Trophoblast cell (in vitro differentiated cells and primary cell): ENCODE results near the gene POLDIP3.
A peak's percentile ranks its signal among the peaks of the same experiment; 100 is the strongest.

ENCODE experiments used
- DNase-seq, 2 donors: peaks; one replicate each; pipeline ENCODE4 v3.0.0-alpha.2; 2016
- H2AFZ ChIP-seq: 2 replicates; pipeline ENCODE4 v1.6.1; 2013; ENCODE audit warnings: low read length, moderate library complexity, mild to moderate bottlenecking; ENCODE audit not compliant: insufficient read depth, poor library complexity
- H2AK5ac ChIP-seq: 2 replicates; pipeline ENCODE4 v1.6.1; 2013; ENCODE audit warnings: mild to moderate bottlenecking, low read length
- H2BK120ac ChIP-seq: 2 replicates; pipeline ENCODE4 v1.6.1; 2013; ENCODE audit warnings: low read length, mild to moderate bottlenecking, moderate library complexity; ENCODE audit not compliant: insufficient read depth, poor library complexity
- H2BK12ac ChIP-seq: 2 replicates; pipeline ENCODE4 v1.6.1; 2013; ENCODE audit warnings: mild to moderate bottlenecking, low read length, moderate library complexity
- H2BK5ac ChIP-seq: 2 replicates; pipeline ENCODE4 v1.6.1; 2013; ENCODE audit warnings: low read length, low read depth, moderate library complexity, mild to moderate bottlenecking; ENCODE audit not compliant: poor library complexity
- H3K14ac ChIP-seq: 2 replicates; pipeline ENCODE4 v1.6.1; 2013; ENCODE audit warnings: mild to moderate bottlenecking, low read length
- H3K18ac ChIP-seq: 2 replicates; pipeline ENCODE4 v1.6.1; 2013; ENCODE audit warnings: mild to moderate bottlenecking, low read length
- H3K23ac ChIP-seq: 2 replicates; pipeline ENCODE4 v1.6.1; 2013; ENCODE audit warnings: low read length
- H3K27ac ChIP-seq: 2 replicates; pipeline ENCODE4 v1.5.1; 2013; ENCODE audit warnings: low read depth, mild to moderate bottlenecking, inconsistent platforms, low read length, moderate library complexity
- H3K27me3 ChIP-seq: 2 replicates; pipeline ENCODE4 v1.6.1; 2013; ENCODE audit warnings: inconsistent platforms, mild to moderate bottlenecking, low read length, moderate library complexity; ENCODE audit not compliant: insufficient read depth
- H3K36me3 ChIP-seq, 2 experiments: 1 replicate in 1 of 2; 2 replicates in 1 of 2; pipeline ENCODE4 v1.6.1; 2013; ENCODE audit warnings: low read length in 2 of 2, mild to moderate bottlenecking in 2 of 2, moderate library complexity in 1 of 2; ENCODE audit not compliant: insufficient read depth in 2 of 2, control insufficient read depth in 1 of 2
- H3K4ac ChIP-seq: 2 replicates; pipeline ENCODE4 v1.6.1; 2013; ENCODE audit warnings: low read depth, mild to moderate bottlenecking, low read length, moderate library complexity
- H3K4me1 ChIP-seq, 2 experiments: 1 replicate in 1 of 2; 2 replicates in 1 of 2; pipeline ENCODE4 v1.6.1; 2013; ENCODE audit warnings: low read length in 2 of 2, mild to moderate bottlenecking in 2 of 2, moderate library complexity in 1 of 2; ENCODE audit not compliant: insufficient read depth in 2 of 2, control insufficient read depth in 1 of 2
- H3K4me2 ChIP-seq: 2 replicates; pipeline ENCODE4 v1.6.1; 2013; ENCODE audit warnings: inconsistent platforms, mild to moderate bottlenecking, low read length, moderate library complexity
- H3K4me3 ChIP-seq: 2 replicates; pipeline ENCODE4 v1.5.1; 2013; ENCODE audit warnings: mild to moderate bottlenecking, low read depth, low read length, inconsistent platforms
- H3K79me1 ChIP-seq: one replicate; pipeline ENCODE4 v1.6.1; 2013; ENCODE audit warnings: low read length
- H3K79me2 ChIP-seq: 2 replicates; pipeline ENCODE4 v1.6.1; 2013; ENCODE audit warnings: low read length, mild to moderate bottlenecking; ENCODE audit not compliant: control insufficient read depth, insufficient read depth, poor library complexity
- H3K9ac ChIP-seq: 2 replicates; pipeline ENCODE4 v1.6.1; 2013; ENCODE audit warnings: mild to moderate bottlenecking, low read length
- H3K9me3 ChIP-seq: 2 replicates; pipeline ENCODE4 v1.6.1; 2013; ENCODE audit warnings: low read depth, mild to moderate bottlenecking, control low read depth, inconsistent platforms, low read length; ENCODE audit not compliant: insufficient read depth
- H4K12ac ChIP-seq: 2 replicates; pipeline ENCODE4 v1.6.1; 2013; ENCODE audit warnings: low read depth, mild to moderate bottlenecking, low read length, moderate library complexity
- H4K8ac ChIP-seq: 2 replicates; pipeline ENCODE4 v1.6.1; 2013; ENCODE audit warnings: low read depth, mild to moderate bottlenecking, low read length, moderate library complexity
- H4K91ac ChIP-seq: one replicate; pipeline ENCODE4 v1.6.1; 2013; ENCODE audit warnings: low read depth, mild to moderate bottlenecking, low read length, moderate library complexity
- WGBS: extraction: QIAGEN DNeasy Blood & Tissue Kit; methylation state at CpG from one replicate; pipeline ENCODE4 v1.1.7; 2013; ENCODE audit warnings: missing lambda C conversion rate; ENCODE audit not compliant: insufficient read length, insufficient coverage; ENCODE audit errors: extremely low coverage; 5-methylcytosine and 5-hydroxymethylcytosine counted together

The POLDIP3 gene

DNA sequence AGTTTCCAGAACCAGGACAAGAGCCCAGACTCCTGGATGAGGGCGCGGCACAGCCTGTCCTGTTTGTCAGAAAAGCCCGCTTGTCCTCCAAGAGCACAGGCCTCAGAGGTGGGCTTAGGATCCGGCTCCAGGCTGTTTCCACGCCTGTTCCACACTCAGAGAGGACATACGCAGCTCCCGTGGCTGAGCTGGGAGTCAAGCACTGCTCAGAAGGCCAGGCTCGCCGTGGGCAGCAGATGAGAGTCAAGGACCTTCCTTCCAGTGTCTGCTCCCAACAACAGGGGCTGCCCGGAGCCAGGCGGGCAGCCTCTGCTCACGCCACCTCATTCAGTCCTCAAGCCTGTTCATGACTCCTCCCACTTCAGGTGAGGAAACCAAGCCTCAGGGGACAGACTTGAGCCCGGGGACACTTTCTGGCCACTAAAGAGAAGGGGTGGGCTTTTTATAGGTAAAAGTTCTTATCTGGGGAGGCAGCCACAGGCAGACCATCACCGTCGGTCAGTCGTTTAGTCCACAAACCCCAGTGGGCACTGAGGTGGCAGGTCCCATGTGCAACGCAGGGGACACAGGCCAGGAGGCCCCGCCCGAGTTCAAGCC lies 30.8 kb upstream of the POLDIP3 start:
- Histone ChIP-seq H4K12ac (no peak overlapping the region), H2AK5ac (no peak overlapping the region), H3K9me3 (no peaks in the 10 kb centered on the region), H3K4ac (no peak overlapping the region), H3K27ac (no peak overlapping the region), H2AFZ (no peak overlapping the region), H3K4me2 (no peak overlapping the region), H3K4me3 (no peak overlapping the region), H3K79me2 (peaks cover 19% of the 10 kb centered on the region), H3K9ac (no peak overlapping the region), H2BK12ac (no peak overlapping the region), H3K36me3 (peaks cover 0 to 7% of the 10 kb centered on the region in 2 experiments), H2BK120ac (no peak overlapping the region), H3K4me1 (peaks cover 25 to 34% of the 10 kb centered on the region in 2 experiments), H3K14ac (no peak overlapping the region), H3K18ac (peak overlapping the region; percentile 49), H4K8ac (no peak overlapping the region), H3K27me3 (no peaks in the 10 kb centered on the region), H4K91ac (no peak overlapping the region), H3K79me1 (peaks cover 8% of the 10 kb centered on the region), H2BK5ac (no peak overlapping the region), H3K23ac (no peak overlapping the region)
- no CpG with 5 or more reads among the region's 19 CpGs for WGBS
- DNase-seq: peak; percentile 42 to 68

DNA sequence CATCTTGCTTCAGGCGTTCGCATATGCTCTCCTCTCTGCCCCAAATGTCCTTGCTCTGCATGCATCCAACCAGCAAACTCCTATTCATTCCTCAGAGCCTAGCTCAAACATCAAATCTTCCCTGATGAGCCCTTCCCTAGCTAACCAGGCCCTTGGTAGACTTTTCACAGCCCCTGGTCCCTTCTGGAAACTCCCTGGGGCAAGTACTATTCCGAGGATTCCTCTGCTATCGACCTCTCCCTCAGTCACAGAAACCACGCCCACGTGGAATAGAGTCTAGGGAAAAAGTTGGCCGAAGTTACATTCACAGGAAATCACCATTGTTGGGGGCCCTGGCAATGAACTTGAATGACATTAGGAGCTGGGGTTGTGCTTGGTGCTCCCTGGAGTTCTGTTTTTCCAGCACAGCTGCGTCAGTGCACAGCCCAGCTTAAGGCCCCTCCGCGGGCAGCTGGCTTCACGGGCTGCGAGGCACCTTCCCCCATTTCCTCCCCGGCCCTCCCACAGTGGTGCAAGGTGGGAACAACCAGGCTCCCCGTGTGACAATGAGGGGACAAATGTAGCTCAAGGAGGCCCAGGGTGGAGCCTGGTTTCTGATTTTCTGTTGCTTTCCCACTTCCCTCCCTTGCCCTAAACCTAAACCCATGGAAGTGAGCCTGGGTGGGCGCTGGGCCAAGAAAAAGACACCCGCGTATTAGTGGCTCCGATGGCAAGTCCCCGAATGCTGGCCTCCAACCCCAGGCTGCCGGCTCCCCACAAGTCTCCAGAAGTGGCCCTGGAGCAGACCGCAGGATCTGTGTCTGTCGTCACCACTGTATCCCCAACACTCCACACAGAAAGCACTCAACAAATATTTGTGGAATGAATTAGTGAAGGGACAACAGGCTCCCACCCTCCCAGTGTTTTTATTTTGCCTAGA lies 30.0 kb upstream of the POLDIP3 start:
- no peak overlapping the region for H2BK5ac ChIP-seq
- no peak overlapping the region for H4K8ac ChIP-seq
- H3K18ac ChIP-seq: peak overlapping the region; percentile 17
- peaks cover 24 to 33% of the 10 kb centered on the region in 2 experiments for H3K4me1 ChIP-seq
- no peak overlapping the region for H3K4me3 ChIP-seq
- no peaks in the 10 kb centered on the region for H3K27me3 ChIP-seq
- H2AK5ac ChIP-seq: peak overlapping the region; percentile 7
- H3K9me3 ChIP-seq: no peaks in the 10 kb centered on the region
- peak overlapping the region; percentile 12 for H4K12ac ChIP-seq
- H3K4me2 ChIP-seq: no peak overlapping the region
- no peak overlapping the region for H2BK120ac ChIP-seq
- peak in 1 of 2 donors; percentile 45 for DNase-seq
- H3K79me2 ChIP-seq: peaks cover 18% of the 10 kb centered on the region
- H3K27ac ChIP-seq: no peak overlapping the region
- peaks cover 7% of the 10 kb centered on the region for H3K79me1 ChIP-seq
- H2BK12ac ChIP-seq: no peak overlapping the region
- peaks cover 0 to 7% of the 10 kb centered on the region in 2 experiments for H3K36me3 ChIP-seq
- H3K14ac ChIP-seq: no peak overlapping the region
- no peak overlapping the region for H2AFZ ChIP-seq
- no peak overlapping the region for H3K23ac ChIP-seq
- no peak overlapping the region for H4K91ac ChIP-seq
- H3K4ac ChIP-seq: peak overlapping the region; percentile 1
- no peak overlapping the region for H3K9ac ChIP-seq
- WGBS: no CpG with 5 or more reads among the region's 22 CpGs

DNA sequence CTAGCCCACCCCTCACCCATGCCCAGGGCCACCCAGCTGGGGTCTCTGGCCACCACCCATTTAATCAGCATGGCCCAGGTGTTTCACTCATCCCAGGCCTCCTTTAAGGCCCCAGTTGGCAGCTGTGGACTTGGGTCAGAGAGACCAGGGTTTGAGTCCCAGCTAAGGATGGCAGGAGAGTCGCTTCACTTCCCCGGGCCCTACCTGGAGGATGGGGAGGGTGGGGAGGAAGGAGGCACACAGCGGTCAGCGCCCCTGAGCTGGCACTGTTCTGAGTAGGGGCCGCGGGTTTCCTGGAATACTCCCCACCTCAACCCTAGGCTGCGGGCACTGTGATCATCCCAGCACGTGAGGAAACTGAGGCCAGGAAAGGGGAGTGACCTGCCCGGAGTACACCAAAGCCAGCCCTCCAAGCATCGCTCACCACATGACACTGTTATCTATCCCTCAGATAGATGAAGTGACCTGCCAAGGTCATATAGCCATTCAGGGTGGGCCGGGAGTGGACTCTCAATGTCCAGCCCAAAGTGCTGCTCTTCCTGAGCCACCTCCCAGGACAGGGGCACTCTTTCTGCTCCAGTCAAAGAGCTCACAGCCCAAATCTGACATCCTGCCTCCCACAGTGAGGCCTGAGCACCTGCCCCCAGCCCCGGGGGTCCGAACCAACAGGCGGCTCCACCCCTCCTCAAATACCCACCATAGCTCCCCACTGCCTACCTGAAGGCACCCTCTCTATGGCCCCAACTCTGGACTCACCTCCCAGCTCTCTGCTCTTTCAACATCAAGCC lies 29.1 kb upstream of the POLDIP3 start:
- Histone ChIP-seq H3K4ac (peak overlapping the region; percentile 10), H3K9me3 (no peaks in the 10 kb centered on the region), H4K8ac (no peak overlapping the region), H2AFZ (no peak overlapping the region), H3K79me2 (peaks cover 14% of the 10 kb centered on the region), H4K91ac (no peak overlapping the region), H3K18ac (no peak overlapping the region), H4K12ac (no peak overlapping the region), H3K9ac (no peak overlapping the region), H2BK5ac (no peak overlapping the region), H2BK12ac (no peak overlapping the region), H2BK120ac (no peak overlapping the region), H3K23ac (no peak overlapping the region), H3K79me1 (peaks cover 2% of the 10 kb centered on the region), H2AK5ac (no peak overlapping the region), H3K36me3 (peaks cover 0 to 7% of the 10 kb centered on the region in 2 experiments), H3K4me3 (no peak overlapping the region), H3K4me1 (peaks cover 23 to 32% of the 10 kb centered on the region in 2 experiments), H3K14ac (no peak overlapping the region), H3K27me3 (no peaks in the 10 kb centered on the region), H3K4me2 (no peak overlapping the region), H3K27ac (no peak overlapping the region)
- no CpG with 5 or more reads among the region's 14 CpGs for WGBS
- no peak for DNase-seq
